H1 (cell line): ENCODE measurements around the gene PGAP3. TPM values are rescaled to one million over a fixed set of nuclear protein-coding genes. Genes with fewer than 3 reads are reported as not detected.

ENCODE experiments used
- CTCF ChIA-PET: fragments of 300-600 bp; sonication (Branson Sonifier 250); formaldehyde crosslinking; loops from one replicate; lab custom pipeline; 2021; ENCODE audit not compliant: partially characterized antibody; lab: Charles Lee
- POLR2A ChIA-PET: fragments of 300-600 bp; sonication (Branson Sonifier 250); formaldehyde crosslinking; loops from one replicate; lab custom pipeline; 2021; ENCODE audit warnings: inconsistent platforms; ENCODE audit not compliant: partially characterized antibody; lab: Charles Lee
- DNase-seq, 2 experiments: peaks; one replicate each; pipeline versions ENCODE4 v3.0.0 to v3.0.0-alpha.2; 2010 to 2022; ENCODE audit warnings: low spot score in 2 of 2, low read depth in 1 of 2, mixed read lengths in 1 of 2
- FAIRE-seq: peaks from 2 replicates; lab custom pipeline; 2011; peaks lifted over from hg19 to GRCh38; lab: Jason Lieb, UNC
- H2AFZ ChIP-seq: 2 replicates; pipeline ENCODE4 v1.8.1; 2012; ENCODE audit warnings: low read length, inconsistent platforms
- H2AK5ac ChIP-seq: 2 replicates; pipeline ENCODE4 v1.6.1; 2013; ENCODE audit warnings: low read depth, low read length
- H2BK120ac ChIP-seq: replicated peaks from 2 replicates; pipeline ENCODE3; 2013; ENCODE audit warnings: low read depth, low read length, inconsistent platforms
- H2BK12ac ChIP-seq: 2 replicates; pipeline ENCODE4 v1.6.1; 2013; ENCODE audit warnings: low read depth, low read length
- H2BK15ac ChIP-seq: 2 replicates; pipeline ENCODE4 v1.6.1; 2013; ENCODE audit warnings: low read length
- H2BK20ac ChIP-seq: 2 replicates; pipeline ENCODE4 v1.6.1; 2013; ENCODE audit warnings: low read length
- H2BK5ac ChIP-seq: 2 replicates; pipeline ENCODE4 v1.6.1; 2013; ENCODE audit warnings: low read depth, low read length
- H3K14ac ChIP-seq: 2 replicates; pipeline ENCODE4 v1.6.1; 2013; ENCODE audit warnings: inconsistent platforms; ENCODE audit not compliant: insufficient read length
- H3K18ac ChIP-seq: 2 replicates; pipeline ENCODE4 v1.6.1; 2013; ENCODE audit warnings: low read length; ENCODE audit errors: extremely low read depth
- H3K23ac ChIP-seq: 2 replicates; pipeline ENCODE4 v1.6.1; 2013; ENCODE audit warnings: inconsistent platforms; ENCODE audit not compliant: insufficient read length
- H3K23me2 ChIP-seq: 2 replicates; pipeline ENCODE4 v1.6.1; 2013; ENCODE audit warnings: low read depth, low read length
- H3K27ac ChIP-seq: 2 replicates; pipeline ENCODE4 v1.6.1; 2011; ENCODE audit warnings: low read depth, low read length, inconsistent platforms
- H3K27me3 ChIP-seq, 4 experiments: replicated peaks in 1 of 4; 1 replicate in 1 of 4; 2 replicates in 3 of 4; pipeline versions ENCODE4 v1.6.1 to v1.8.1; 2011 to 2013; ENCODE audit warnings: low read length in 3 of 4, mild to moderate bottlenecking in 3 of 4, inconsistent platforms in 2 of 4, mixed read lengths in 2 of 4, moderate library complexity in 1 of 4; ENCODE audit not compliant: control insufficient read depth in 3 of 4, insufficient read depth in 3 of 4; ENCODE audit errors: extremely low read depth in 1 of 4
- H3K36me3 ChIP-seq, 4 experiments: 2 replicates each; pipeline versions ENCODE4 v1.6.1 to v1.8.1; 2011 to 2013; ENCODE audit warnings: mild to moderate bottlenecking in 4 of 4, low read length in 3 of 4, moderate library complexity in 2 of 4, control low read depth in 1 of 4, inconsistent platforms in 1 of 4; ENCODE audit not compliant: insufficient read depth in 4 of 4, control insufficient read depth in 2 of 4
- H3K4ac ChIP-seq: replicated peaks from 2 replicates; pipeline ENCODE3; 2013; ENCODE audit warnings: low read length, low read depth, mixed read lengths, inconsistent platforms; ENCODE audit not compliant: insufficient read length
- H3K4me1 ChIP-seq, 4 experiments: replicated peaks in 1 of 4; 1 replicate in 1 of 4; 2 replicates in 3 of 4; pipeline versions ENCODE4 v1.6.1 to v1.8.1; 2011 to 2013; ENCODE audit warnings: low read length in 3 of 4, inconsistent platforms in 2 of 4, mixed read lengths in 1 of 4; ENCODE audit not compliant: insufficient read depth in 4 of 4, control insufficient read depth in 3 of 4
- H3K4me2 ChIP-seq, 2 experiments: 2 replicates each; pipeline versions ENCODE4 v1.6.1 to v1.8.1; 2011 to 2013; ENCODE audit warnings: low read depth in 2 of 2, low read length in 2 of 2, control low read depth in 1 of 2, inconsistent platforms in 1 of 2, mild to moderate bottlenecking in 1 of 2; ENCODE audit not compliant: insufficient read depth in 1 of 2
- H3K4me3 ChIP-seq, 4 experiments: fragments of 200-600, 300-600 bp in 1 of 4; sonication (generic), shearing (Covaris generic), sonication (Bioruptor Twin) in 1 of 4; 2 replicates each; pipeline versions ENCODE4 v1.5.1 to v1.8.1; 2011 to 2016; ENCODE audit warnings: low read length in 4 of 4, low read depth in 3 of 4, control low read depth in 2 of 4, inconsistent platforms in 2 of 4, mild to moderate bottlenecking in 2 of 4, mixed read lengths in 1 of 4, moderate library complexity in 1 of 4; ENCODE audit not compliant: insufficient read depth in 2 of 4; ENCODE audit errors: extremely low read depth in 1 of 4
- H3K56ac ChIP-seq: replicated peaks from 2 replicates; pipeline ENCODE3; 2013; ENCODE audit warnings: low read depth, mild to moderate bottlenecking, mixed read lengths, low read length, inconsistent platforms; ENCODE audit not compliant: insufficient read length
- H3K79me1 ChIP-seq: 2 replicates; pipeline ENCODE4 v1.6.1; 2013; ENCODE audit warnings: low read depth, low read length, control low read depth
- H3K79me2 ChIP-seq, 2 experiments: 2 replicates each; pipeline versions ENCODE4 v1.6.1 to v1.8.1; 2012 to 2013; ENCODE audit warnings: low read length in 2 of 2, mild to moderate bottlenecking in 2 of 2, inconsistent platforms in 1 of 2; ENCODE audit not compliant: insufficient read depth in 2 of 2, control insufficient read depth in 1 of 2
- H3K9ac ChIP-seq, 4 experiments: replicated peaks in 1 of 4; 1 replicate in 1 of 4; 2 replicates in 3 of 4; pipeline versions ENCODE4 v1.6.1 to v1.8.1; 2011 to 2013; ENCODE audit warnings: low read depth in 3 of 4, low read length in 3 of 4, control low read depth in 2 of 4, mild to moderate bottlenecking in 2 of 4, moderate library complexity in 2 of 4, inconsistent platforms in 1 of 4; ENCODE audit errors: extremely low read depth in 1 of 4
- H3K9me3 ChIP-seq, 2 experiments: 2 replicates each; pipeline versions ENCODE4 v1.6.1 to v1.8.1; 2012 to 2013; ENCODE audit warnings: mild to moderate bottlenecking in 2 of 2, moderate library complexity in 2 of 2, control low read depth in 1 of 2, inconsistent platforms in 1 of 2, low read depth in 1 of 2, low read length in 1 of 2, mixed read lengths in 1 of 2; ENCODE audit not compliant: insufficient read depth in 2 of 2
- H4K20me1 ChIP-seq, 2 experiments: replicated peaks in 1 of 2; 2 replicates each; pipeline versions ENCODE3 to v1.8.1; 2011 to 2013; ENCODE audit warnings: inconsistent platforms in 2 of 2, low read length in 2 of 2, mild to moderate bottlenecking in 1 of 2; ENCODE audit not compliant: insufficient read depth in 2 of 2, control insufficient read depth in 1 of 2
- H4K5ac ChIP-seq: 2 replicates; pipeline ENCODE4 v1.6.1; 2013; ENCODE audit warnings: low read length, low read depth, mixed read lengths, inconsistent platforms; ENCODE audit not compliant: insufficient read length
- H4K8ac ChIP-seq: 2 replicates; pipeline ENCODE4 v1.8.0; 2013; ENCODE audit warnings: mild to moderate bottlenecking, moderate library complexity, low read length, inconsistent platforms; ENCODE audit not compliant: insufficient read depth; ENCODE audit errors: extremely low read depth
- H4K91ac ChIP-seq: replicated peaks from 2 replicates; pipeline ENCODE3; 2013; ENCODE audit warnings: low read length, mixed read lengths, inconsistent platforms; ENCODE audit not compliant: insufficient read length
- CEBPB ChIP-seq: IDR thresholded peaks from 2 replicates; pipeline ENCODE4 v1.6.1; 2012; ENCODE audit warnings: low read depth, low read length
- EGR1 ChIP-seq: IDR thresholded peaks from 2 replicates; pipeline ENCODE4 v1.6.1; 2011; ENCODE audit warnings: low read depth, low read length, borderline replicate concordance
- FOSL1 ChIP-seq: IDR thresholded peaks from 2 replicates; pipeline ENCODE4 v1.6.1; 2011; ENCODE audit warnings: mild to moderate bottlenecking, low read depth, low read length, moderate library complexity; ENCODE audit not compliant: insufficient read depth
- SUZ12 ChIP-seq: fragments of 200-600 bp; sonication (generic); IDR thresholded peaks from 2 replicates; pipeline ENCODE4 v1.6.1; 2012; ENCODE audit warnings: mild to moderate bottlenecking, inconsistent platforms, low read length, moderate library complexity, mixed read lengths
- WGBS, 2 experiments: shearing (Covaris generic) in 1 of 2; methylation state at CpG; one replicate each; pipeline versions ENCODE4 v1.1.6 to v1.1.7; 2013 to 2015; ENCODE audit warnings: low lambda C conversion rate in 2 of 2, mixed read lengths in 2 of 2, inconsistent platforms in 1 of 2, low coverage in 1 of 2, missing lambda C conversion rate in 1 of 2; ENCODE audit not compliant: insufficient replicate concordance in 2 of 2, insufficient coverage in 1 of 2, insufficient read length in 1 of 2; ENCODE audit errors: extremely low coverage in 1 of 2, missing lambda C conversion rate in 1 of 2; 5-methylcytosine and 5-hydroxymethylcytosine counted together
- polyA plus RNA-seq, 7 experiments: library from polyadenylated mRNA; depleted of rRNA in 3 of 7; stranded (reverse) in 5 of 7; unstranded in 2 of 7; fragments of >200 nt in 5 of 7; fragments of 200-250 nt in 2 of 7; gene quantifications; 1 replicate in 5 of 7; 2 replicates in 1 of 7; 4 replicates in 1 of 7; pipeline versions ENCODE4 v1.2.1 to v1.2.3, GENCODE V29; 2011 to 2013; ENCODE audit warnings: missing spikeins in 2 of 7, mixed read lengths in 2 of 7
- total RNA-seq: library from RNA; stranded (reverse); fragmentation: NEBNext Ultra II Directional; extraction: Animal tissue kit (Norgen Biotek cat#: 25700); gene quantifications from 2 replicates; pipeline ENCODE4 v1.2.1, GENCODE V29; 2021

PGAP3 gene
- total and polyA plus RNA-seq, 2 of the 8 experiments (the other 6 are each of a cell fraction or from before 2014, with no cell fraction given): 21.0 to 30.7 TPM

- ChIA-PET CTCF (interaction anchor here (0.7 to 52.4 kb wide), 12 partner anchors 9 to 116 kb away, joined by 3 to 1885 read pairs (median 4); partner anchors contain the start of genes ERBB2, PGAP3, PPP1R1B and STARD3), POLR2A (interaction anchor here (0.6 to 32.5 kb wide), 8 partner anchors 10 to 771 kb away, joined by 3 to 708 read pairs (median 4); partner anchors contain the start of genes ERBB2, PGAP3 and STARD3)
- Histone ChIP-seq H3K36me3 (peaks cover 0 to 9% (median 3%) of the 10 kb centered on the region in 4 experiments; a peak in 3 of 8 replicates), H3K4me2 (peak overlapping the region; percentile 54 to 67), H2BK12ac (0 out of 2 replicates have a peak overlapping the region, but pooled peaks have one; percentile 64), H3K56ac (no peak overlapping the region), H2BK120ac (no peak overlapping the region), H4K20me1 (no peaks in the 10 kb centered on the region), H3K23ac (no peak overlapping the region), H2AFZ (no peak overlapping the region), H3K18ac (no peak overlapping the region), H4K8ac (no peak overlapping the region), H3K27ac (no peak overlapping the region), H4K5ac (no peak overlapping the region), H3K9ac (no peak overlapping the region), H3K4me1 (peaks cover 0 to 46% (median 41%) of the 10 kb centered on the region in 4 experiments; a peak in 6 of 7 replicates)
- no peak for DNase-seq
- no peak for FAIRE-seq
- TF ChIP-seq FOSL1: no peak
- TF ChIP-seq EGR1: no peak
- TF ChIP-seq SUZ12: no peak
- no peak for TF ChIP-seq CEBPB
- TF ChIP-seq, all 59 proteins: peak for 0
- H2BK15ac ChIP-seq: no peak overlapping the region; the same call in 1 of the 2 replicates
- H2BK20ac ChIP-seq: no peak overlapping the region
- peak overlapping the region; percentile 35; the same call in 1 of the 2 replicates for H2BK5ac ChIP-seq
- no peaks in the 10 kb centered on the region for H3K79me1 ChIP-seq
- peaks cover 7% of the 10 kb centered on the region; the same call in 1 of the 2 replicates for H3K23me2 ChIP-seq
- H3K4me3 ChIP-seq: peak overlapping the region in 1 of 4 experiments; percentile 50; a peak in 1 of 8 replicates
- H2AK5ac ChIP-seq: no peak overlapping the region
- H3K9me3 ChIP-seq: no peaks in the 10 kb centered on the region
- no peak overlapping the region for H4K91ac ChIP-seq
- H3K27me3 ChIP-seq: peaks cover 0 to 9% (median 4%) of the 10 kb centered on the region in 4 experiments; a peak in 4 of 7 replicates
- 20% methylated on average over 1 of the region's 4 CpGs; no CpG with 5 or more reads in 1 of the 2 experiments for WGBS, 2 experiments
- no peak overlapping the region for H3K14ac ChIP-seq
- H3K4ac ChIP-seq: no peak overlapping the region
- no peaks in the 10 kb centered on the region for H3K79me2 ChIP-seq
Observed at GRCh38 chr17:39663340-39663687, 24.5 kb downstream of the PGAP3 start.
